Thyroid gland (tissue), 4 donors: ENCODE measurements around the gene DEFB114.

Experiments
- POLR2A ChIP-seq, 2 donors: fragments of 450-650 bp; IDR thresholded peaks; one replicate each; pipeline ENCODE4 v1.6.1; 2017; ENCODE audit warnings: antibody characterized with exemption in 2 of 2, mild to moderate bottlenecking in 2 of 2, moderate library complexity in 1 of 2
- TF ChIP-seq, protein P1 (sequence below), 6 experiments: fragments of 200-600 bp in 3 of 6; fragments of 450-650 bp in 3 of 6; sonication (generic) in 3 of 6; IDR thresholded peaks; one replicate each; pipeline ENCODE4 v1.5.1; 2016 to 2019; ENCODE audit warnings: antibody characterized with exemption in 6 of 6, mild to moderate bottlenecking in 2 of 6, inconsistent platforms in 1 of 6, moderate library complexity in 1 of 6

DNA sequence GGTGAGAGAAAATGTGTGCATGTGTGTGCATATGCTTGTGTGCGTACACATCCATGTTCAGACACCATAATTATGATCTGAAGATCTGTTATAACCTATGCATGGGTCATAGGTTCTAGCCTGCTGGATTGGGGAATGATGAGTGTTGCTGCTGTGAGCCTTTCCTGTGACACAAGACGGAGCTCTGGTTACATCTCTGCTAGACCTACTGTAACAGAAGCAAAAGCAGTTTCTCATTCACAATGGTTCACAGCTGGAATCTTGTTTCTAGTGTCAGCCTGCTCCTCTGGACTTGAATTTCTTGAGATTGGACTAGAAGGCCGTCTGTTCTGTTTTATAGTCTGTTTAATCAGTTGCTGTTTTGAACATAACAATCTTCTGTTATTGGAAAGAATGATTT lies 40.1 kb downstream of the DEFB114 start:
- TF ChIP-seq, protein P1, sequence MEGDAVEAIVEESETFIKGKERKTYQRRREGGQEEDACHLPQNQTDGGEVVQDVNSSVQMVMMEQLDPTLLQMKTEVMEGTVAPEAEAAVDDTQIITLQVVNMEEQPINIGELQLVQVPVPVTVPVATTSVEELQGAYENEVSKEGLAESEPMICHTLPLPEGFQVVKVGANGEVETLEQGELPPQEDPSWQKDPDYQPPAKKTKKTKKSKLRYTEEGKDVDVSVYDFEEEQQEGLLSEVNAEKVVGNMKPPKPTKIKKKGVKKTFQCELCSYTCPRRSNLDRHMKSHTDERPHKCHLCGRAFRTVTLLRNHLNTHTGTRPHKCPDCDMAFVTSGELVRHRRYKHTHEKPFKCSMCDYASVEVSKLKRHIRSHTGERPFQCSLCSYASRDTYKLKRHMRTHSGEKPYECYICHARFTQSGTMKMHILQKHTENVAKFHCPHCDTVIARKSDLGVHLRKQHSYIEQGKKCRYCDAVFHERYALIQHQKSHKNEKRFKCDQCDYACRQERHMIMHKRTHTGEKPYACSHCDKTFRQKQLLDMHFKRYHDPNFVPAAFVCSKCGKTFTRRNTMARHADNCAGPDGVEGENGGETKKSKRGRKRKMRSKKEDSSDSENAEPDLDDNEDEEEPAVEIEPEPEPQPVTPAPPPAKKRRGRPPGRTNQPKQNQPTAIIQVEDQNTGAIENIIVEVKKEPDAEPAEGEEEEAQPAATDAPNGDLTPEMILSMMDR (IDR thresholded peaks at IDR 0.05) = no peak
- no peak for TF ChIP-seq POLR2A (IDR thresholded peaks at IDR 0.05)
